Activated T-cell treated with anti-CD3 and anti-CD28 coated beads for 1 hour (primary cell): Measurements from ENCODE around the gene OR1I1.

Experiments used
- DNase-seq: peaks from one replicate; pipeline ENCODE4 v3.0.0-alpha.2; 2020; ENCODE audit warnings: low read depth

OR1I1 gene

GRCh38 chr19:15098460-15098859 lies 16.4 kb downstream of the OR1I1 start:
- no peak for DNase-seq

GRCh38 chr19:15099017-15099582 lies 17.1 kb downstream of the OR1I1 start:
- DNase-seq, result no peak

GRCh38 chr19:15101479-15102082 lies 19.6 kb downstream of the OR1I1 start:
- DNase-seq, result peak; percentile 34

DNA sequence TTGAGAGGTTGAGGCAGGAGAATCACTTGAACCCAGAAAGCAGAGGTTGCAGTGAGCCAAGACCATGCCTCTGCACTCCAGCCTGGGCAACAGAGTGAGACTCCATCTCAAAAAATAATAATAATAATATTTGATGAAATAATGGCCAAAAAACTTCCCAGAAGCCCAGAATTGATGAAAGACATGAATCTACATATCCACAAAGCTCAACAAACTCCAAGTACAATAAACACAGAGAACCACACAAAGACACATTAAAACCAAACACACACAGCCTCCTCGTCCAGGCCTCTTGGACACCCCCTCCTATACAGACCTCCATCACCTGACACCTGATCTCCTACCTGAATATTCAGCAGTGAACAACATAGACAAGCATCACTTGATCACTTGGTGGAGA lies 22.0 kb downstream of the OR1I1 start:
- no peak for DNase-seq

- no peak for DNase-seq
These were observed 22.4 kb downstream of the OR1I1 start for GRCh38 chr19:15104411-15104810.

GRCh38 chr19:15105044-15105443 lies 23.0 kb downstream of the OR1I1 start:
- no peak for DNase-seq

GRCh38 chr19:15107061-15108010 lies 25.3 kb downstream of the OR1I1 start, which contains the start of gene SYDE1:
Gene SYDE1 (plus strand): TSS chr19:15107401. CDS start chr19:15107434, 33 bp downstream.
- DNase-seq, result no peak

DNA sequence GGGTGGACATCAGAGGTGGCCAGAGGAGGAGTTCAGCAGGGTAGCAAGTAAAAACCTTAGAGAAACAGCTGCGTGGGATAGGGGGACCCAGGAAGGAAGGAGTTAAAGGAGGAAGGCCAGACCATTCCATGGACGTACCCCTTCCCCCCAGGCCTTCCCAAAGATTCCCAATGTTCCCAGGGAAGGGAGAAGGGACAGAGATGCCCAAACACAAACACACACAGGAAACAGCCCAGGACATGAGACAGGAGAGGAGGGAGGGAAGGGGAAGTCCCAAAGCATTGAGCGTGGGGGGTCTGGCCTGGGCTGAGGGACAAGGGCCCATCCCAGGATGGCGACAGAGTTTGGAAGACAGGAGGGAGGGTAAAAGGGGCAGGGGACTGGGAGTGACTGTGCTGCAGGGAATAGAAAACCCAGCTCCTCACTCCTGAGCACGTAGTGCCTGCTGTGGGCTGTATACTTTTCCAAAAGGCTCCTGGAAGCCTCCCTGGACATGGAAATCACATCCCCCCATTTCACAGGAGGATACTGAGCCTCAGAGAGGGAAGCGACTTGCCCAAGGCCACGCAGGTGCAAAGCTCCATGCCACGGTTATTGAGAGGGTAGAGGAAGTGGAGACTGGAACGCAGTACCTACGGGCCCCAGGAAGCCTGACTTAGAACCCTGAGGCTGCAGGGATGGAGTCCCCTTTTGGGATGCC lies 26.3 kb downstream of the OR1I1 start:
- no peak for DNase-seq

DNA sequence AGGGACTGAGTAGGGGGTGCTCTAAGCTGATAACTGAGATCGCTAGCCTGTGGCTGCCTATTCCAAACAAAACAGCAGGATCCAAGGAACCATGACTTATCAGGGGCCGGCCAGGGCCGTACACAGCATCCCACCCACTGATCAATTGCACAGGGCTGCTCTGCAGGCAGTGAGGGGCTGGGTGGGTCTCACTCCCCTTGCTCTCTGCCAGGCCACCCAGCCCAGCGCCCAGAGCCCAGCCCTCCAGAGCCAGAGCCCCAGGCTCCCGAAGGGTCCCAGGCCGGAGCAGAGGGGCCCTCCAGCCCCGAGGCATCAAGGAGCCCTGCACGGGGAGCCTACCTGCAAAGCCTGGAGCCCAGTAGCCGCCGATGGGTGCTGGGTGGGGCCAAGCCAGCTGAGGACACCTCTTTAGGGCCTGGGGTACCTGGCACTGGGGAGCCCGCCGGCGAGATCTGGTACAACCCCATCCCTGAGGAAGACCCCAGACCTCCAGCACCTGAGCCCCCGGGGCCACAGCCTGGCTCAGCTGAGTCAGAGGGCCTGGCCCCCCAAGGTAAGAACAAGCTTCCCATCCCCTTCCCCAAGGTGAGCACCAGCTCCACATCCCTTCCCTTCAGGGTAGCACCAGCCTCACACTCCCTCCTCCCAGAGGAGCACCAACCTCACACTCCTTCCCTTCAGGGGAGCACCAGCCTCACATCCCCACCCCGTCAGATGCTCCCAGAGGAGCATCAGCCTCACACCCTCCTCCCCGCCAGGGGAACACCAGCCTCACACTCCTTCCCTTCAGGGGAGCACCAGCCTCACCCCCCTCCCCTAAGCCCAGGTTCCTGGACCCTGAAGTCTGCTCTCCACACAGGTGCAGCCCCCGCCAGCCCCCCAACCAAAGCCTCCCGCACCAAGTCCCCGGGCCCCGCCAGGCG lies 27.1 kb downstream of the OR1I1 start:
- no peak for DNase-seq

DNA sequence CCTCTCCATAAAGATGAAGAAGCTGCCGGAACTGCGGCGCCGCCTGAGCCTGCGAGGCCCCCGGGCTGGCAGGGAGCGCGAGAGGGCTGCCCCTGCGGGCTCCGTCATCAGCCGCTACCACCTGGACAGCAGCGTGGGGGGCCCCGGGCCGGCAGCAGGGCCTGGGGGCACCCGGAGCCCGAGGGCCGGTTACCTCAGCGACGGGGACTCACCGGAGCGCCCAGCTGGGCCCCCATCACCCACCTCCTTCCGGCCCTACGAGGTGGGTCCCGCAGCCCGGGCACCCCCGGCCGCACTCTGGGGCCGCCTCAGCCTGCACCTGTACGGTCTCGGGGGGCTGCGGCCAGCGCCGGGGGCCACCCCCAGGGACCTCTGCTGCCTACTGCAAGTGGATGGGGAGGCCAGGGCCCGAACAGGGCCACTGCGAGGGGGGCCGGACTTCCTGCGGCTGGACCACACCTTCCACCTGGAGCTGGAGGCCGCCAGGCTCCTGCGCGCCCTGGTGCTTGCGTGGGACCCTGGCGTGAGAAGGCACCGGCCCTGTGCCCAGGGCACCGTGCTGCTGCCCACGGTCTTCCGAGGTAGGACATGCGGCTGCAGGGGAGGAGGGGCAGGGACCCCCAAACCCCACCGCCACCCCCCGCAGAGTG lies 27.9 kb downstream of the OR1I1 start:
- DNase-seq, result no peak

- no peak for DNase-seq
These were observed 28.4 kb downstream of the OR1I1 start for GRCh38 chr19:15110418-15110815.

DNA sequence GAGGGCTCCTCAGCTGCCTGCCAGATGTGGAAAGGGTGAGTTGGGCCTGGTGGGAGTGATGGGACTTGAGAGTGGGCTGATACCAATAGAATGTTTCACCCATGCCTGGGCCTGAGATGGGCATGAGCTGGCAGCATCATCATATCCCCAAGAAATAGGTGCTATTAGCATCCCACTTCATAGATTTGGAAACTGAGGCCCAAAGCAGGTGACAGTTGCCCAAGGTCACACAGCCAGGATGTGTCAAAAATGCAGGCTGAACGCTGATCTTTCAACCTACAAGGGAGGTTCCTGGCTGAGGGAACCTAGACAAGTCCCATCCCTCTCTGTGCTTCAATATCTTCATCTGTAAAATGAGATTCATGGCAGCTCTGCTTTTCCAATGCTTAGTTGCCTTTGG lies 29.7 kb downstream of the OR1I1 start:
- no peak for DNase-seq

GRCh38 chr19:15112385-15112784 lies 30.4 kb downstream of the OR1I1 start:
- no peak for DNase-seq

DNA sequence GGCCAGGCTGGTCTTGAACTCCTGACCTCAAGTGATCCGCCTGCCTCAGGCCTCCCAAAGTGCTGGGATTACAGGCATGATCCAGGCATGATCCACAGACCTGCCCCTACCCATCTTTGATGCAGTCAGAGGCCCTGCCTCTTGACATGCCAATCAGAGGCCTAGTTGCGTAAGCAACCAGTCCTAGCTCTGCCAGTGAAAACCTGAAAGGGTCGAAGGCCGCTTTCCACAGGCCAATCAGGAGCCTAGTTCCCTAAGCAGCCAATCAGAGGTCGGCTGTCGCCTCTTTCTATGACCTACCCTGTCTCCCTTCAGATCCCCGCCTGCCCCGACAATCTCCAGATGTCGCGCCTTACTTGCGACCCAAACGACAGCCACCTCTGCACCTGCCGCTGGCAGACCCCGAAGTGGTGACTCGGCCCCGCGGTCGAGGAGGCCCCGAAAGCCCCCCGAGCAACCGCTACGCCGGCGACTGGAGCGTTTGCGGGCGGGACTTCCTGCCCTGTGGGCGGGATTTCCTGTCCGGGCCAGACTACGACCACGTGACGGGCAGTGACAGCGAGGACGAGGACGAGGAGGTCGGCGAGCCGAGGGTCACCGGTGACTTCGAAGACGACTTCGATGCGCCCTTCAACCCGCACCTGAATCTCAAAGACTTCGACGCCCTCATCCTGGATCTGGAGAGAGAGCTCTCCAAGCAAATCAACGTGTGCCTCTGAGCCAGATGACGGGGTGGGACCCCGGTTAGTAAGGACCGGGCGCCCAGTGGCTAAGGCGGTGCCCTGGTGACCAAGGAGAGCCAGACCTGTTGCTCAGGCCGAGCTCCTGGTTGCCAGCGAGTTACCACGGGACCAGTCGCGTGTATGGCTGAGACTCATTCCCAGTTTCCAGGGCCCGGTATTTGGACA lies 31.5 kb downstream of the OR1I1 start:
- DNase-seq, result no peak

DNA sequence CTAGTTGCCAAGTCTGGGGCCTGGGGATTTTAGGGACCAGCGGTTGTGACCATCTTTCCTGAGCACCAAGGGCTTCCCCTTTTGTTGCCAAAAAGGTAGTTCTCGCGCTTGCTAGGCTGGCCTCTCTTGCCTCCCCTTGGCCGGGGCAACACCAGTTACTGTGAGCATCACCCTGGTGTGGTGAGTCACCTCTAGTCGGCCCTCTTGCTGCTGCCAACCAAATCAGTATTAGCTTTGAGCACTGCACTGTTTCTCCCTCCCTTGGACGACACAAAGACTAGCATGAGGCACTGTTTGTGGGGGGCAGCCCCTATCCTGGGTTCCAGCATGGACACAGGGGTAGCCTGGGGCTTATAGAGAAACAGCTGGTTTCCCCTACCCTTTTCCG lies 32.1 kb downstream of the OR1I1 start:
- no peak for DNase-seq

DNA sequence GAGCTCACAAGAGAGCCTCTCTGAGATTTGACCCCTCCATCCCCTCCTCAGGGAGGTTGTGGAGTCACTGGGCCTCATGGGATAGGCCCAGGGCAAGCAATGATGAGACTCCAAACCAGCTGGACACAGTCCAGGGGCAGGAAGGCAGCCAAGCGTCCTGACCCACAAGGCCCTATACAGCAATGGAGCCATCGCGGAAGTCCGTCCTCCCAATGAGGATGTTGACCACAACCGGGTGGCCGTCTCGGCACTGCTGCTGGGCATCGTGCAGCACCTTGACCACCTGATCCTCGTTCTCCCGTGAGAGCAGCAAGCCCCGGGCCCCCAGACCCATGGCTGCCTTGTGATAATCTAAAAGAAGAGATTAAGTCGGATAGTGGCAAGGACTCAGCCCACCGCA lies 33.1 kb downstream of the OR1I1 start:
- no peak for DNase-seq

GRCh38 chr19:15115762-15116615 lies 34.0 kb downstream of the OR1I1 start:
- DNase-seq, result no peak

- DNase-seq, result no peak
These were observed 34.8 kb downstream of the OR1I1 start for GRCh38 chr19:15116856-15117255.

- no peak for DNase-seq
These were observed 36.2 kb downstream of the OR1I1 start for GRCh38 chr19:15118248-15118647.
